Smooth muscle cell of the pulmonary artery (primary cell): ENCODE results near the gene GREB1L. TPM values are rescaled to one million over a fixed set of nuclear protein-coding genes. Genes with fewer than 3 reads are reported as not detected.

ENCODE experiments used
- total RNA-seq: library from RNA; depleted of rRNA; stranded (reverse); fragments of >200 nt; gene quantifications from 2 replicates; pipeline ENCODE4 v1.2.3, GENCODE V29; 2014

Gene GREB1L
- total RNA-seq, result 0.85 and 1.0 TPM in 2 replicates

GRCh38 chr18:21242141-21242779 lies at the start of gene GREB1L:
Gene GREB1L (plus strand): TSS chr18:21242232. CDS start chr18:21383519, 141,287 bp downstream.

Other genes with a start within 250 kb of the GREB1L start
- gene ROCK1, start 130.4 kb upstream of the GREB1L start, total RNA-seq, result 32.5 and 39.6 TPM in 2 replicates